Stimulated activated CD8-positive, alpha-beta memory T cell treated with anti-CD3 and anti-CD28 coated beads, Interleukin-4, amount 100 ng/mL, for 1 hour (primary cell): ENCODE data around the gene EIF2S3B.

Experiments used
- DNase-seq, 2 donors: peaks; one replicate each; pipeline ENCODE4 v3.0.0-alpha.2; 2020; ENCODE audit warnings: low read depth in 2 of 2, low spot score in 1 of 2

Gene EIF2S3B

GRCh38 chr12:10554228-10554755, 48.6 kb downstream of the EIF2S3B start:
- no peak for DNase-seq

DNA sequence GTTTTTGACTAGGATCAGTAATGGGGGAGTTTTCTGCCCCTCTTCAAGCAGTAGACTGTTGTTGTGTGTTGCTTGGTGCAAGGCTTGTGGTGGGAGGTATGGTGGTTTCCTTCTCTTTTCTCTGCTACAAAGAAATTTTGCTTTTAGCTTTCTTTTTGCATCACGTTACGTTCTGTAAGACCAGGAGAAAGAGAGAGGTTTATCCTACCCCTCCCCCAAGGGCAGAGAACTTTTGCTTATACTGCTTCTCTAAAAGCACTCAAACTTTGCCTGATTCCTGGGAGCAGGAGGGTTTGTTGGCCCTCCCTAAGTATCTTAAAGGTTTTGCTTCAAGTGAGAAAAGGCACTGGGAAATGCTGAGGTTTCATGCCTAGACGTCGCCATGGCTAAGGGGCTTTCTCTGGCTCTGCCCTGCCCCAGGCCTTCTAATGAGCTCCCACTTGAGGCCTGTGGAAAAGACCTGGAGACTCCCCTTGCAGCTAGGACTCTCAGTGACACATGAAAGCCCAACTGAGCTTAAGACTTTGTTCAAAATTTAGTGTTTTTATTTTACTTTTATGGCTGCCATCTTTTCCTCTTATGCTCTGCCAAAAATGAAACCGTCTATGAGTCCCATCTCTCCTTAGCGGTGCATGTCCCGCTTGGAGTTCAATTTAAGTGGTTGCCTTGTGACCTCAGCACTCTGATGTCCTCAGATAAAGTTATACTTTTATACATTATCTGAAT, 49.2 kb downstream of the EIF2S3B start:
- no peak for DNase-seq

- no peak for DNase-seq
Measured at GRCh38 chr12:10557329-10557728, 51.6 kb downstream of the EIF2S3B start.

GRCh38 chr12:10557766-10558165, 52.1 kb downstream of the EIF2S3B start:
- DNase-seq = no peak
